SK-N-SH (cell line): ENCODE data around the gene SGSH.

Experiments
- CTCF ChIP-seq: fragments of 200-600 bp; sonication (generic); IDR thresholded peaks from 2 replicates; pipeline ENCODE4 v1.6.1; 2017; ENCODE audit warnings: antibody characterized with exemption, mild to moderate bottlenecking, moderate library complexity
- EP300 ChIP-seq, 2 experiments: IDR thresholded peaks; 2 replicates each; pipeline versions ENCODE4 v1.4.0 to v1.6.1; 2012; ENCODE audit warnings: borderline replicate concordance in 1 of 2, low read depth in 1 of 2, low read length in 1 of 2
- EZH2phosphoT487 ChIP-seq: fragments of 200-600 bp; sonication (generic); IDR thresholded peaks from 2 replicates; pipeline ENCODE4 v1.6.1; 2017; ENCODE audit warnings: low read depth, mixed run types, mild to moderate bottlenecking, antibody characterized with exemption, moderate library complexity, borderline replicate concordance
- FOSL2 ChIP-seq: IDR thresholded peaks from 2 replicates; pipeline ENCODE4 v1.4.0; 2012; ENCODE audit warnings: low read depth, mild to moderate bottlenecking, moderate library complexity, borderline replicate concordance
- GABPA ChIP-seq: IDR thresholded peaks from 2 replicates; pipeline ENCODE4 v1.4.0; 2012; ENCODE audit warnings: low read depth, mild to moderate bottlenecking
- MAX ChIP-seq: IDR thresholded peaks from 2 replicates; pipeline ENCODE4 v1.4.0; 2012; ENCODE audit warnings: low read depth
- MEF2A ChIP-seq: IDR thresholded peaks from 2 replicates; pipeline ENCODE4 v1.4.0; 2012; ENCODE audit warnings: low read depth, borderline replicate concordance
- POLR2AphosphoS5 ChIP-seq: IDR thresholded peaks from 2 replicates; pipeline ENCODE4 v1.6.1; 2012; ENCODE audit warnings: low read depth, low read length
- RFX5 ChIP-seq: IDR thresholded peaks from 2 replicates; pipeline ENCODE4 v1.6.1; 2012; ENCODE audit warnings: mild to moderate bottlenecking, improper control_type of control experiment, low read length
- SMC3 ChIP-seq: IDR thresholded peaks from 2 replicates; pipeline ENCODE4 v1.6.1; 2012; ENCODE audit warnings: low read depth, low read length, improper control_type of control experiment
- YY1 ChIP-seq: IDR thresholded peaks from 2 replicates; pipeline ENCODE4 v1.4.0; 2012; ENCODE audit warnings: low read depth, mild to moderate bottlenecking
- ZBTB33 ChIP-seq: IDR thresholded peaks from 2 replicates; pipeline ENCODE4 v1.4.0; 2012; ENCODE audit warnings: low read depth, borderline replicate concordance
- TF ChIP-seq, protein P1 (sequence below): IDR thresholded peaks from 2 replicates; pipeline ENCODE4 v1.6.1; 2012; ENCODE audit warnings: mild to moderate bottlenecking, low read depth, low read length, moderate library complexity

GRCh38 chr17:80190716-80191115 is 29.4 kb downstream of the SGSH start:
- TF ChIP-seq SMC3 (no peak), CTCF (no peak), EP300 (IDR thresholded peaks at IDR 0.05; ENCODE audit: borderline replicate concordance in 1 of 2, low read depth in 1 of 2, low read length in 1 of 2) (no peak), EZH2phosphoT487 (no peak), GABPA (no peak), MEF2A (no peak), YY1 (no peak), ZBTB33 (no peak), MAX (no peak), POLR2AphosphoS5 (no peak), FOSL2 (no peak), RFX5 (no peak)
- TF ChIP-seq, protein P1, sequence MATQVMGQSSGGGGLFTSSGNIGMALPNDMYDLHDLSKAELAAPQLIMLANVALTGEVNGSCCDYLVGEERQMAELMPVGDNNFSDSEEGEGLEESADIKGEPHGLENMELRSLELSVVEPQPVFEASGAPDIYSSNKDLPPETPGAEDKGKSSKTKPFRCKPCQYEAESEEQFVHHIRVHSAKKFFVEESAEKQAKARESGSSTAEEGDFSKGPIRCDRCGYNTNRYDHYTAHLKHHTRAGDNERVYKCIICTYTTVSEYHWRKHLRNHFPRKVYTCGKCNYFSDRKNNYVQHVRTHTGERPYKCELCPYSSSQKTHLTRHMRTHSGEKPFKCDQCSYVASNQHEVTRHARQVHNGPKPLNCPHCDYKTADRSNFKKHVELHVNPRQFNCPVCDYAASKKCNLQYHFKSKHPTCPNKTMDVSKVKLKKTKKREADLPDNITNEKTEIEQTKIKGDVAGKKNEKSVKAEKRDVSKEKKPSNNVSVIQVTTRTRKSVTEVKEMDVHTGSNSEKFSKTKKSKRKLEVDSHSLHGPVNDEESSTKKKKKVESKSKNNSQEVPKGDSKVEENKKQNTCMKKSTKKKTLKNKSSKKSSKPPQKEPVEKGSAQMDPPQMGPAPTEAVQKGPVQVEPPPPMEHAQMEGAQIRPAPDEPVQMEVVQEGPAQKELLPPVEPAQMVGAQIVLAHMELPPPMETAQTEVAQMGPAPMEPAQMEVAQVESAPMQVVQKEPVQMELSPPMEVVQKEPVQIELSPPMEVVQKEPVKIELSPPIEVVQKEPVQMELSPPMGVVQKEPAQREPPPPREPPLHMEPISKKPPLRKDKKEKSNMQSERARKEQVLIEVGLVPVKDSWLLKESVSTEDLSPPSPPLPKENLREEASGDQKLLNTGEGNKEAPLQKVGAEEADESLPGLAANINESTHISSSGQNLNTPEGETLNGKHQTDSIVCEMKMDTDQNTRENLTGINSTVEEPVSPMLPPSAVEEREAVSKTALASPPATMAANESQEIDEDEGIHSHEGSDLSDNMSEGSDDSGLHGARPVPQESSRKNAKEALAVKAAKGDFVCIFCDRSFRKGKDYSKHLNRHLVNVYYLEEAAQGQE, result no peak
